K562 (cell line): ENCODE results near the gene NFILZ. TPM values are rescaled to one million over a fixed set of nuclear protein-coding genes. Genes with fewer than 3 reads are reported as not detected.

ENCODE experiments used
- ATAC-seq: fragments of 200-7000 bp; cut with Tn5 transposase; 3 replicates; pipeline ENCODE4 v1.9.1; 2020; ENCODE audit warnings: moderate library complexity
- BruUV-seq: library from RNA; stranded (reverse); fragments of 400-500 nt; replicated peaks from 2 replicates; lab custom pipeline; 2021; lab: Mats Ljungman, UMichigan
- CTCF ChIA-PET: fragments of 300-600 bp; formaldehyde crosslinking; extraction: SDS; loops from one replicate; lab custom pipeline; 2021; ENCODE audit warnings: low intra/inter-chr PET ratio; lab: Yijun Ruan, JAX
- POLR2A ChIA-PET: fragments of 300-600, 350-650 bp; sonication (Branson Sonifier 250); formaldehyde crosslinking; extraction: SDS; loops from one replicate; lab custom pipeline; 2021; ENCODE audit warnings: antibody characterized with exemption, inconsistent platforms; lab: Yijun Ruan, JAX
- DNase-seq, 4 experiments: peaks; one replicate each; pipeline versions ENCODE4 v3.0.0 to v3.0.0-alpha.2; 2011 to 2018; ENCODE audit warnings: low spot score in 3 of 4, mixed read lengths in 3 of 4; ENCODE audit errors: extremely low read depth in 1 of 4
- FAIRE-seq: peaks from 2 replicates; lab custom pipeline; 2011; peaks lifted over from hg19 to GRCh38; lab: Jason Lieb, UNC
- H2AFZ ChIP-seq: 2 replicates; pipeline ENCODE4 v1.6.0; 2011; ENCODE audit warnings: low read depth, low read length, control low read depth, inconsistent platforms
- H3K27ac ChIP-seq: fragments of 200-600 bp; 3 replicates; pipeline ENCODE4 v1.8.0; 2011; ENCODE audit warnings: low read depth, mild to moderate bottlenecking, control low read depth, inconsistent platforms, low read length, moderate library complexity, mixed read lengths; ENCODE audit errors: extremely low read depth
- H3K27me3 ChIP-seq, 2 experiments: fragments of 300-600 bp in 1 of 2; 2 replicates in 1 of 2; 3 replicates in 1 of 2; pipeline versions ENCODE4 v1.6.0 to v1.8.0; 2011; ENCODE audit warnings: inconsistent platforms in 2 of 2, low read length in 2 of 2, mild to moderate bottlenecking in 1 of 2, mixed read lengths in 1 of 2, moderate library complexity in 1 of 2; ENCODE audit not compliant: control insufficient read depth in 2 of 2, insufficient read depth in 2 of 2
- H3K36me3 ChIP-seq: fragments of 300-600 bp; 3 replicates; pipeline ENCODE4 v1.8.0; 2011; ENCODE audit warnings: mild to moderate bottlenecking, low read length, inconsistent platforms; ENCODE audit not compliant: control insufficient read depth, insufficient read depth
- H3K4me1 ChIP-seq, 2 experiments: fragments of 200-600 bp in 1 of 2; replicated peaks in 1 of 2; 2 replicates in 1 of 2; 3 replicates in 1 of 2; pipeline versions ENCODE4 v1.5.1 to v1.8.0; 2011; ENCODE audit warnings: inconsistent platforms in 2 of 2, low read length in 2 of 2, mild to moderate bottlenecking in 1 of 2, mixed read lengths in 1 of 2, moderate library complexity in 1 of 2; ENCODE audit not compliant: control insufficient read depth in 2 of 2, insufficient read depth in 2 of 2
- H3K4me2 ChIP-seq: 2 replicates; pipeline ENCODE4 v1.6.1; 2011; ENCODE audit warnings: low read length, control low read depth, inconsistent platforms, mixed read lengths; ENCODE audit not compliant: insufficient read depth
- H3K4me3 ChIP-seq: fragments of 200-600 bp; sonication (generic), shearing (Covaris generic); 2 replicates; pipeline ENCODE4 v1.5.1; 2016; ENCODE audit warnings: control low read depth, inconsistent platforms
- H3K79me2 ChIP-seq: fragments of 200-600 bp; 3 replicates; pipeline ENCODE4 v1.8.0; 2011; ENCODE audit warnings: low read length, inconsistent platforms; ENCODE audit not compliant: control insufficient read depth, insufficient read depth
- H3K9ac ChIP-seq, 2 experiments: 2 replicates each; pipeline versions ENCODE4 v1.6.0 to v1.6.1; 2011; ENCODE audit warnings: low read depth in 2 of 2, low read length in 2 of 2, control low read depth in 1 of 2, inconsistent platforms in 1 of 2, mild to moderate bottlenecking in 1 of 2, mixed read lengths in 1 of 2; ENCODE audit not compliant: insufficient read depth in 1 of 2
- H3K9me1 ChIP-seq: one replicate; pipeline ENCODE4 v1.6.0; 2011; ENCODE audit warnings: inconsistent platforms, mild to moderate bottlenecking, low read length, moderate library complexity; ENCODE audit not compliant: control insufficient read depth, insufficient read depth
- H3K9me3 ChIP-seq: replicated peaks from 2 replicates; pipeline ENCODE4 v1.5.1; 2011; ENCODE audit warnings: low read depth, low read length, inconsistent platforms; ENCODE audit not compliant: control insufficient read depth, insufficient read depth
- H4K20me1 ChIP-seq: replicated peaks from 2 replicates; pipeline ENCODE4 v1.6.1; 2011; ENCODE audit warnings: low read length, inconsistent platforms, mixed read lengths; ENCODE audit not compliant: control insufficient read depth, insufficient read depth
- CTCFL ChIP-seq: IDR thresholded peaks from 2 replicates; pipeline ENCODE4 v1.6.1; 2011; ENCODE audit warnings: borderline replicate concordance, low read depth, mild to moderate bottlenecking, moderate library complexity, low read length; ENCODE audit not compliant: insufficient read depth, poor library complexity, severe bottlenecking
- NRF1 ChIP-seq, 2 experiments: fragments of 450-650 bp; IDR thresholded peaks in 1 of 2; conservative IDR thresholded peaks in 1 of 2; 2 replicates each; pipeline ENCODE4 v1.6.1; 2014; ENCODE audit warnings: mild to moderate bottlenecking in 2 of 2
- SMARCA5 ChIP-seq: fragments of 450-650 bp; IDR thresholded peaks from 2 replicates; pipeline ENCODE4 v1.6.1; 2016
- ZBTB40 ChIP-seq, 2 experiments: fragments of 450-650 bp in 1 of 2; sonication (generic) in 1 of 2; formaldehyde crosslinking in 1 of 2; IDR thresholded peaks; 2 replicates each; pipeline versions ENCODE4 v1.7.1 to v1.9.0; 2016 to 2022; ENCODE audit warnings: inconsistent platforms in 1 of 2, mild to moderate bottlenecking in 1 of 2, missing genetic modification reagents in 1 of 2
- WGBS: fragments of 100-300 bp; shearing (Covaris generic); methylation state at CpG from one replicate; pipeline ENCODE4 v1.1.6; 2016; ENCODE audit warnings: low coverage, mixed read lengths; ENCODE audit not compliant: insufficient coverage; ENCODE audit errors: missing lambda C conversion rate; 5-methylcytosine and 5-hydroxymethylcytosine counted together
- in situ Hi-C: fragments of 300-500 bp; cut with MboI; formaldehyde crosslinking; loops from 4 replicates; pipeline ENCODE4 v1.15.0; 2018; ENCODE audit warnings: inconsistent platforms, mixed read lengths
- intact Hi-C: fragments of 100-400 bp; cut with micrococcal nuclease; formaldehyde crosslinking; loops from 2 replicates; pipeline ENCODE4 v1.14.2; 2022
- polyA plus RNA-seq, 8 experiments: library from polyadenylated mRNA; depleted of rRNA in 4 of 8; stranded (reverse) in 5 of 8; unstranded in 3 of 8; fragments of >200 nt; fragmentation: Nextera tagmentation in 2 of 8; fragmentation: Illumina TruSeq in 1 of 8; extraction: Ambion mirVana in 2 of 8; extraction: Trizol in 1 of 8; gene quantifications; 2 replicates each; pipeline versions ENCODE4 v1.2.1 to v1.2.3, GENCODE V29; 2011 to 2014; ENCODE audit warnings: inconsistent platforms in 1 of 8, missing spikeins in 1 of 8
- total RNA-seq, 7 experiments: library from RNA; depleted of rRNA in 6 of 7; stranded (reverse); fragments of >200 nt in 6 of 7; fragmentation: Illumina TruSeq in 2 of 7; extraction: Trizol in 2 of 7; gene quantifications; 2 replicates each; pipeline versions ENCODE4 v1.2.1 to v1.2.3, GENCODE V29; 2011 to 2021; ENCODE audit warnings: low replicate concordance in 1 of 7

NFILZ gene
- total and polyA plus RNA-seq, 9 of the 15 experiments (the other 6 are each of a cell fraction or from before 2014, with no cell fraction given) = not detected

- TF ChIP-seq CTCFL = peak; percentile 25
These were observed 21.0 kb upstream of the NFILZ start (continued) for GRCh38 chr19:8609279-8610040.

DNA sequence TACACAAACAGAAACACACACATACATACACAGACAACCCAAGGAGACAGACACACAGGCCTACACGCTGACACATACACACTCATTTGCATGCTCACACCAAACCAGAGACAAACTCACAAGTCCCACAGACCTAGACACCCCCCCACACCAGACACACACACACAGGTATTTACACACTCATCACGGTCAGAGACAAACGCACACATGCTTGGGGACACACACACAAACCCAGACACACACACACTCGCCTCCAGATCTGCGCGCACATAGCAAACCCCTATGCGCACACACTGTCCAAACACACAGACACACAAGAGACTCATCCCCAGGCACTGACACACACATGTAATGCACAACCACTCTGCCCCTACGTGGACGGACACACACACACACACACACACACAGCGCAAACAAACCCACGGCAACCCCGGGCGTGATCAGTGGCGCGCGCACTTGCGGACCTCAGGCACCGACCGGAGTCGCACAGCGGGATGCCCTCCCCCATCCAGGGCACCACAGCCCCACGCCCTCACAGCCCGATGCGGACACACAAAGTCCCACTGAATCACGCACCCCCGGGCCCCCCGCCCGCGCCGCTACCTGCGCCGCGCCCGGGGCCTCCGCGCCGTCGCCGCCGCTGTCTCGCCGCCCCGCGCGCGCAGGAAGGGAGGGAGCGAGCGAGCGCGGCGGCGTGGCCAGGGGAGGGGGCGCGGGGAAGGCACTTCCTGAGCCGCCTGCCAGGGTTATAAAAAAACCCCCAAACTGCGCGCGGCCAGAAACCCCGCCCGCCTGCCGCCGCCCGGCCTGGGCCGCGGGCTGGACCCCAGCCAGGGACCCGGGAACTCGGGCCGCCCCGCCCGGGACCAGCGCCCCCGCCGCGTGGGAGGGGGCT, 20.1 kb upstream of the NFILZ start, which contains the start of gene ADAMTS10:
TSS of gene ADAMTS10 (minus strand) at position 675 of the 895 bp plus-strand sequence. CDS start 5,005 bp downstream, outside the sequence.
- ChIA-PET CTCF (interaction anchor here (0.6 kb wide), 1 partner anchor 593 kb away, joined by 5 read pairs; no protein-coding TSS in a partner anchor), POLR2A (no interaction called here)
- intact Hi-C loops = loop anchor here (10.0 kb wide), 1 partner anchor 85 kb away; the partner anchor contains the start of gene ACTL9
- peak; percentile 40 for ATAC-seq
- peak in 3 of 4 experiments; percentile 43 to 77 (median 75) for DNase-seq
- in situ Hi-C loops = loop anchor here (10.0 kb wide), 1 partner anchor 85 kb away; the partner anchor contains the start of gene ACTL9
- peak within 1 kb of the TSS; percentile 65 for H3K4me2 ChIP-seq
- no TSS peak for BruUV-seq
- H2AFZ ChIP-seq = peak within 1 kb of the TSS; percentile 70
- H3K79me2 ChIP-seq = no peaks in the 10 kb centered on the region
- H3K9me1 ChIP-seq = no peaks in the 10 kb centered on the region
- H4K20me1 ChIP-seq = no peaks in the 10 kb centered on the region
- peaks cover 6 to 25% of the 10 kb centered on the region in 2 experiments; a peak in 3 of 5 replicates for H3K4me1 ChIP-seq
- H3K27ac ChIP-seq = no peak within 1 kb of the TSS; the same call in 1 of the 3 replicates
- FAIRE-seq = peak; percentile 74
- H3K36me3 ChIP-seq = no peaks in the 10 kb centered on the region
- 15% methylated on average over 43 of the region's 74 CpGs for WGBS
- peak within 1 kb of the TSS in 1 of 2 experiments; percentile 89; a peak in 2 of 4 replicates for H3K9ac ChIP-seq
- peak within 1 kb of the TSS; percentile 35 for H3K4me3 ChIP-seq
- H3K9me3 ChIP-seq = no peaks in the 10 kb centered on the region
- H3K27me3 ChIP-seq = peaks cover 3 to 24% of the 10 kb centered on the region in 2 experiments; a peak in 3 of 5 replicates
- TF ChIP-seq SMARCA5 (0 out of 2 replicates have a peak, but pooled peaks have one; percentile 55), NRF1 (conservative IDR thresholded peaks at IDR 0.05 in 1 of 2, IDR thresholded peaks at IDR 0.05 in 1 of 2) (peak in 1 of 2 experiments; percentile 15; a peak in 2 of 4 replicates), ZBTB40 (IDR thresholded peaks at IDR 0.05) (peak; percentile 67), ZBTB40 (CRISPR knock-in tag; IDR thresholded peaks at IDR 0.05) (no peak)
